HG03025 (cell line): ENCODE data around the gene ANKRD33B.

Experiments used
- ATAC-seq: cut with Tn5 transposase; IDR thresholded peaks from one replicate; pipeline ENCODE4 v1.9.1; 2021; ENCODE audit warnings: mild to moderate bottlenecking, moderate library complexity; ENCODE audit not compliant: unreplicated experiment, low FRiP score

The ANKRD33B gene

GRCh38 chr5:10591159-10591558 is 27.3 kb downstream of the ANKRD33B start:
- no peak for ATAC-seq

- ATAC-seq = no peak
Measured at GRCh38 chr5:10591966-10592365, 28.1 kb downstream of the ANKRD33B start.

DNA sequence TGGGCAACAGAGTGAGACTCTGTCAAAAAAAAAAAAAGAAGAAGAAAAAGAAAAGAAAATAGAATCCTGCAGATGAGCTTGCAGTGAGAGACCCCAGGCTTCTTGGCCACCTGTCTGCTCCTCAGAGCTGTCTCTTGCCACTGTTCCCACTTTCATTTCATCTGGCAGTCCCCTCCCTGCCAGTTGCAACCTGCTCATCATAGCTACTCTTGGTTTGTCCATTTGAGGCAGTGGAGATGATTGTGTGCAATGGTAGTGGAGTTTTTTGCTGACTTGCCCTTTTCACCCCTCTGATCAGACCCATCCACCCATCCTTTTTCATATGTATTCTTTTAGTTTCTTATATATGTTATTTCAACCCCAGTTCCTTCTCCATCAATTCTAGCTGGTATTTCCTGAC is 28.7 kb downstream of the ANKRD33B start:
- ATAC-seq = no peak

DNA sequence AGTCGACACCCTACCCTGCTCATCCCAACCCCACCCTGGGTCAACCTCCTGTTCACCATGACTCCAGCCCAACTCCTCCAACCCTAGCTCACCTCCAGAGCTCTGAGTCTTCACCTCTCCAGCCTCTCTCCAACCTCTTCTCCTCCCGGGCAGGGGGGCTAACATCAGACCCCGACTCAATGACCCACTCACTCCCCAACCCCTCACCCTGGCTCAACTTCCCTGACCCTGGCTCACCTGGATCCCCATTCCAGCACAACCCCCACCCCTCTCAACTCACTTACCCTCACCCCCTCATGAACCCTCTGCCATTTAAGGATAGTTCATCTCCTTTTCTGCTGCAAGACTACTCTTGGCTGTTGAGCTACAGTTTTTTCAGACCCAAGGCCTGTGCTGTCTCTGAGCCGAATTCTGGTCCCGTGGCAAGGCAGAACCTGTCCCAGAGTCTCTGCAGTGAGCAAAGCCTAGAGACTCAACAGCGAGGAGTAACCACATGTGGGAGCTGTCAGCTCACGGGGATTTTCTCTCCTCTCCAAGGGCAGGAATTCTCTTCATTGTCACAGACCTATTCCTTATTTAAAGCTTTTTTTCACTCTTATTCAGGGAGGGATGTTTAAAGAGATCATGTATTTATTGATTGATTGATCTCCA is 29.8 kb downstream of the ANKRD33B start:
- no peak for ATAC-seq

DNA sequence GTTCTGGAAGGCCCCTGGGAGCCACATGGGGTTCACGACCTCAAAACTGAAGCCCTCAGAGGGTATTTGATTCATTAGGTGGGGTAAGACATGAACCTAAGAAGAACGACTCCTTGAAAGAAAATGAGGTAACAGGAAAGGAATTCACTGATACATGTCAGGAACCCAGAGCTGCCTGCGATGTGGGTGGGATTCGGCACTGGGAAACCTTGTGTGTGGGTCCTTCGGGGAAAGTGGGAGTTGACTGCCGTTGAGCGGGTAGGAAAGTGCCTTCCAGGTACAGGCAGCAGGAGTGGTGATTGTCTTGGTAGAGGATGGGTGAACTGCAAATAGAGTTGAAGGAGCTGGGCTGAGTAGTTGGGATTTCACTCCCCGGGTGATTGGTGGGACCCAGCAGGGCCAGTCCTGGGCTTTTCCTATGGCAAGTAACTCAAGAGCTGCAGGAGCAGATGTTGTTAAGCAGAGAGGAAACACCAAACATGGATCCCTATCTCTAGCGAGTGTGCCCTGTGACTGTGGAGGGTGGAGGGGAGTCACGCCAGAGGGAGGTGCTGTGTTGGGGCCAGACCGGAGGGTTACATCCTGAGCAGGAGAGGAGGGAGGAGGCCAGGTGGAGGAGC is 30.8 kb downstream of the ANKRD33B start:
- no peak for ATAC-seq

DNA sequence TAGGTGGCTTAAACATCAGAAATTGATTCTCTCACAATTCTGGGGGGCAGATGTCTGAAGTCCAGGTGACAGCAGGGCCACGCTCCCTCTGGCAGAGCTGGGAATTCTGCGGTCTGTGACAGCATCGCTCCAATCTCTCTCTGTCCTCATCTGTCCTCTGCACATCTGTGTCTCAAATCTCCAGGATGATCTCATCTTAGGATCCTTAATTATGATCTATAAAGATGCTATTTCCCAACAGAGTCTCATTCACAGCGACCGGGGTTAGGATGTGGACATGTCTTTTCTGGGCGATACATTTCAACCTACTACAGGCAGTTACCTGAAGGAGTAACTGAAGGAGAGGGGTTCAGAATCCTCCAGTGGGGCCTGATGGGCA is 31.4 kb downstream of the ANKRD33B start:
- ATAC-seq = no peak

- no peak for ATAC-seq
Measured at GRCh38 chr5:10595672-10596309, 31.9 kb downstream of the ANKRD33B start.

- no peak for ATAC-seq
Measured at GRCh38 chr5:10596310-10596703, 32.4 kb downstream of the ANKRD33B start.

- ATAC-seq = no peak
Measured at GRCh38 chr5:10596886-10597451, 33.1 kb downstream of the ANKRD33B start.

- ATAC-seq = no peak
Measured at GRCh38 chr5:10599113-10599512, 35.2 kb downstream of the ANKRD33B start.

GRCh38 chr5:10599862-10600284 is 36.0 kb downstream of the ANKRD33B start:
- ATAC-seq = no peak

GRCh38 chr5:10600626-10601245 is 36.9 kb downstream of the ANKRD33B start:
- peak; percentile 64 for ATAC-seq

- peak; percentile 50 for ATAC-seq
Measured at GRCh38 chr5:10601246-10602030, 37.6 kb downstream of the ANKRD33B start.

DNA sequence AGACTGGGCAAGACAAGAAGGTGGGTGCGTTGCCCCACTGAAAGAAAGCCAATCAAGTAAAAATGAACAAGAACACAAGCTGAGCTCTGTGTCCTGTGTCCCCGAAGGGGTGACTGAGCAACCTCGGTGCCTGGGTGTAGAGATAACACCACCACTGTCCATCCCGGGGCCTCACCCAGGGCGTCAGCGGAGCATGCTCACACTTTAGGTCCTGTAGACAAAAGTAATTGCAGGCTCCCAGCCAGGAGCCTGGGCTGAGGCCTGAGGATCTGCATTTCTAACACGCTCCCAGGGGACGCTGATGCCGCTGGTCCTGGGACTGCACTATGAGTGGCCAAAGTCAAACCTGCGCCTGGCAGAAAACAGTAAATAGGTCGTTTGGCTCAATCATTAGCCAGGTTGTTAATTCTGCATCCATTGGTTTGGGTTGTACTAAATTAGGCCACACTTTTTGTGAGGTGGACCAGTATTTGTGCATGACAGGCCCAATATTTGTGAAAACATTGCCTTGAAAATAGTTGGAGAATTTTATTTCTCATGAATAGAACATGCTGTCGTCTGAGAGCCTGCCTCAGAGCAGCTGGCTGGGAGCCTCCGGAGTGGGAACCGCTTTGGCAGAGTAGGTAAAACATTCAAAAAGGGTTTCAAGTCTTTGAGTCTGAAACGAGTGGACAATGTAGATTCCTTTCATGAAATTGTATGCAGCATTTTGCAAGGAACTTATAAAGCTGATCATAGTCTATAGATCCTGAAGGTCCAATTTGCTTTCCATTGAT is 38.3 kb downstream of the ANKRD33B start:
- ATAC-seq = no peak

DNA sequence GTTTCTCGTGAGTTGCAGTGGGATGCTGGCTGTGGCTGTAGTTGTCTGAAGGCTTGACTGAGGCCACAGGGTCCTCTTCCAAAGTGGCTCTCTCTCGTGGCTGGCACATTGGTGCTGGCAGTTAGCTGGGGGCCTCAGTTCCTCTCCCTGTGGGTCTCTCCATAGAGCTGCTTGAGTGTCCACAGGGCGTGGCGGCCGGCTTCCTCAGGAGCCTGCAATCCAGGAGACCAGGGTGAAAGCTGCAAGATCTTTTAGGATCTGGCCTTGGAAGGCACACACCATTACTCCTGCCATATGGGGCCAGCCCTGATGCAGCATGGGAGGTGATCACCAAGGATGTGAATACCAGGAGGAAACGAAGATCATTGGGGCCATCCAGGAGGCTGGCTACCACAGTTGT is 41.1 kb downstream of the ANKRD33B start:
- ATAC-seq = no peak

GRCh38 chr5:10606632-10607022 is 42.8 kb downstream of the ANKRD33B start:
- peak; percentile 1 for ATAC-seq

GRCh38 chr5:10607023-10607665 is 43.3 kb downstream of the ANKRD33B start:
- peak; percentile 77 for ATAC-seq

DNA sequence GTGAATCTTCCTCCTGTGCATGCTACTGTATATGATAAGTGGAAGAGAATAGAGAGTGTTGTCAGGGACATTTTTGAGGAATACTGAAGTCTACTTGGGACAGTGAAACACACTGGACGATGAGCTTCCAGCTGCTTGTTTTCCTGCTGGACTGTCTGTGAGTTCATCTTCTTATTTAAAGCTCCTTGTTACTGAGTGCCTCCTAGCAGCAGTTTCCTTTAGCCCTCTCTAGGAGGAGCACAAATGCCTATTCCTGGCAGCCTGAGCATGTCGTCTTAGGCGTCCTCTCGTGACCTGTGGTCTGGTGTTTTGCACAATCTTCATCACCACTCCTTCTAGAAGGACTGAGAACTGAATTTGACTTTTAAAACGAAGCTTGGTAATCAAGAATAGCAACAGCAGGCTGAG is 43.8 kb downstream of the ANKRD33B start:
- ATAC-seq = peak; percentile 72

- peak; percentile 1 for ATAC-seq
Measured at GRCh38 chr5:10608081-10608480, 44.2 kb downstream of the ANKRD33B start.
